Mammary epithelial cell (primary cell): ENCODE results near the gene ASZ1.

Experiments used
- EZH2 ChIP-seq: IDR thresholded peaks from 2 replicates; pipeline ENCODE4 v1.6.1; 2012; ENCODE audit warnings: low read length, inconsistent platforms, borderline replicate concordance
- TF ChIP-seq, protein P1 (sequence below), 2 donors: IDR thresholded peaks in 1 of 2; conservative IDR thresholded peaks in 1 of 2; 2 replicates each; pipeline ENCODE4 v1.5.1; 2011 to 2012; ENCODE audit warnings: inconsistent platforms in 2 of 2, low read length in 2 of 2, mild to moderate bottlenecking in 2 of 2, control low read depth in 1 of 2, low read depth in 1 of 2; ENCODE audit not compliant: insufficient read depth in 1 of 2; ENCODE audit errors: extremely low read depth in 1 of 2

GRCh38 chr7:117393781-117394180 lies 33.5 kb downstream of the ASZ1 start:
- no peak for TF ChIP-seq EZH2
- TF ChIP-seq, protein P1, sequence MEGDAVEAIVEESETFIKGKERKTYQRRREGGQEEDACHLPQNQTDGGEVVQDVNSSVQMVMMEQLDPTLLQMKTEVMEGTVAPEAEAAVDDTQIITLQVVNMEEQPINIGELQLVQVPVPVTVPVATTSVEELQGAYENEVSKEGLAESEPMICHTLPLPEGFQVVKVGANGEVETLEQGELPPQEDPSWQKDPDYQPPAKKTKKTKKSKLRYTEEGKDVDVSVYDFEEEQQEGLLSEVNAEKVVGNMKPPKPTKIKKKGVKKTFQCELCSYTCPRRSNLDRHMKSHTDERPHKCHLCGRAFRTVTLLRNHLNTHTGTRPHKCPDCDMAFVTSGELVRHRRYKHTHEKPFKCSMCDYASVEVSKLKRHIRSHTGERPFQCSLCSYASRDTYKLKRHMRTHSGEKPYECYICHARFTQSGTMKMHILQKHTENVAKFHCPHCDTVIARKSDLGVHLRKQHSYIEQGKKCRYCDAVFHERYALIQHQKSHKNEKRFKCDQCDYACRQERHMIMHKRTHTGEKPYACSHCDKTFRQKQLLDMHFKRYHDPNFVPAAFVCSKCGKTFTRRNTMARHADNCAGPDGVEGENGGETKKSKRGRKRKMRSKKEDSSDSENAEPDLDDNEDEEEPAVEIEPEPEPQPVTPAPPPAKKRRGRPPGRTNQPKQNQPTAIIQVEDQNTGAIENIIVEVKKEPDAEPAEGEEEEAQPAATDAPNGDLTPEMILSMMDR (conservative IDR thresholded peaks at IDR 0.05 in 1 of 2, IDR thresholded peaks at IDR 0.05 in 1 of 2; ENCODE audit: extremely low read depth in 1 of 2, insufficient read depth in 1 of 2, low read depth in 1 of 2, low read length in 2 of 2): no peak
